CD8-positive, alpha-beta memory T cell (primary cell): Measurements from ENCODE around the gene AMBP. TPM values are rescaled to one million over a fixed set of nuclear protein-coding genes. Genes with fewer than 3 reads are reported as not detected.

ENCODE experiments used
- CTCF ChIA-PET: fragments of 350-600 bp; sonication (Branson Sonifier 250); formaldehyde crosslinking; loops from one replicate; lab custom pipeline; 2021; ENCODE audit warnings: antibody characterized with exemption; lab: Charles Lee
- POLR2A ChIA-PET: fragments of 350-600 bp; sonication (Branson Sonifier 250); formaldehyde crosslinking; loops from one replicate; lab custom pipeline; 2021; ENCODE audit warnings: antibody characterized with exemption; lab: Charles Lee
- DNase-seq, 5 donors: peaks; one replicate each; pipeline versions ENCODE4 v3.0.0 to v3.0.0-alpha.2; 2020 to 2022; ENCODE audit warnings: mixed read lengths in 1 of 5
- H3K27ac ChIP-seq: one replicate; pipeline ENCODE4 v1.7.0; 2013; ENCODE audit warnings: low read depth, mild to moderate bottlenecking, low read length, moderate library complexity
- H3K27me3 ChIP-seq: 2 replicates; pipeline ENCODE4 v1.7.0; 2013; ENCODE audit warnings: low read length, mild to moderate bottlenecking; ENCODE audit not compliant: insufficient read depth, poor library complexity, severe bottlenecking
- H3K36me3 ChIP-seq: 2 replicates; pipeline ENCODE4 v1.7.0; 2013; ENCODE audit warnings: mild to moderate bottlenecking, low read length, moderate library complexity; ENCODE audit not compliant: insufficient read depth
- H3K4me1 ChIP-seq: 2 replicates; pipeline ENCODE4 v1.7.0; 2013; ENCODE audit warnings: mild to moderate bottlenecking, low read length, moderate library complexity; ENCODE audit not compliant: insufficient read depth
- H3K4me3 ChIP-seq: 2 replicates; pipeline ENCODE4 v1.7.0; 2013; ENCODE audit warnings: mild to moderate bottlenecking, low read length
- H3K9me3 ChIP-seq: 2 replicates; pipeline ENCODE4 v1.7.0; 2013; ENCODE audit warnings: mild to moderate bottlenecking, low read length
- H3K27ac Mint-ChIP-seq, 8 donors: one replicate each; pipeline ENCODE4 v1.8.0; 2020 to 2021; ENCODE audit warnings: mixed read lengths in 8 of 8, mild to moderate bottlenecking in 6 of 8, inconsistent platforms in 3 of 8, moderate library complexity in 3 of 8
- H3K27me3 Mint-ChIP-seq, 2 donors: one replicate each; pipeline ENCODE4 v1.8.0; 2020 to 2021; ENCODE audit warnings: mixed read lengths in 2 of 2, mild to moderate bottlenecking in 1 of 2, moderate library complexity in 1 of 2
- H3K36me3 Mint-ChIP-seq, 3 donors: one replicate each; pipeline ENCODE4 v1.8.0; 2020 to 2021; ENCODE audit warnings: mixed read lengths in 3 of 3, inconsistent platforms in 1 of 3, mild to moderate bottlenecking in 1 of 3
- H3K4me1 Mint-ChIP-seq, 3 donors: one replicate each; pipeline ENCODE4 v1.8.0; 2020 to 2021; ENCODE audit warnings: mixed read lengths in 3 of 3, inconsistent platforms in 1 of 3, mild to moderate bottlenecking in 1 of 3
- H3K4me3 Mint-ChIP-seq, 7 donors: one replicate each; pipeline ENCODE4 v1.8.0; 2020 to 2021; ENCODE audit warnings: mixed read lengths in 7 of 7, mild to moderate bottlenecking in 6 of 7, moderate library complexity in 4 of 7, inconsistent platforms in 2 of 7
- H3K9me3 Mint-ChIP-seq, 5 donors: one replicate each; pipeline ENCODE4 v1.8.0; 2020 to 2022; ENCODE audit warnings: mixed read lengths in 5 of 5, mild to moderate bottlenecking in 3 of 5, moderate library complexity in 2 of 5, inconsistent platforms in 1 of 5
- polyA plus RNA-seq: library from polyadenylated mRNA; unstranded; fragments of 300-500 nt; fragmentation: Illumina TruSeq; gene quantifications from one replicate; pipeline ENCODE4 v1.2.3, GENCODE V29; 2021
- total RNA-seq, 2 experiments: library from RNA; stranded (reverse); gene quantifications; one replicate each; pipeline ENCODE4 v1.2.3, GENCODE V29; 2021

AMBP gene
- total and polyA plus RNA-seq, 3 experiments from 2014 or later = not detected

DNA sequence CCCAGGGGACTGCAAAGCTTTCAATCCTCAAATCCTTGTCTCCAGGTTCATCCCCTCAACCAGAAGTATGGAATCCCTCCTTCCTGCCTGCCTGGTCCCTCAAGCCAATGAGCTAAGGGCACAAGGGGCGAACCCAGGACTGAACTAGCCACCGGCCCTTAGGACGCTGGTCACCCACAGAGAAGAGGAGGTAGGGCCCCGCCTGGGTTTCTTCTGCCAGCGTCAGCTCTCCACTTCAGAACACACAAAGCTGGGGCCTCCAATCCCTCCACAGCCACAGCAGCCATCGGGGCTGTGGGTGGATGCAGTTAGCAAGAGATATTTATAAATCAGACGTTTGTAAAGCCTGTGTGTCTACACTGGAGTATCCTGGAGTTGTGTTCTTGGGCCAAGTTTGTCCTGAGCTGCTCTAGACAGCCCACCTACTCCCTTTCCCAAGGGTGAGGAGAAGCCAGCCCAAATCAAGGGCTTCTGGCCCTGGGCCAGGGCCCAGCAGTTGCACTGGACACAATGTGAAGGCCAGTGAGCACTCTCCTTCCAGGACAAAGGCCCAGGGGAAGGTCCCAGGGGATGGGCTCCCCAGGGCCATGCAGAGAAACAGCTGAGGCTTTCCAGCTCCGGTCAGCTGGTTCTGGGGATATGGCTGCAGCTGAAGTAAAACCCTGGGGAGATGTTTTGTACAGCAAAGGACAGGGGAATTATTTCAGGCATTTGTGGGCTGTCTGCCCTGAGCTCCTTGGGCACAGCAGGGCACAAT lies 18.9 kb downstream of the AMBP start:
- peak overlapping the region in 1 of 7 donors; percentile 61 for H3K4me3 Mint-ChIP-seq
- H3K27ac ChIP-seq = no peak overlapping the region
- H3K9me3 ChIP-seq = no peaks in the 10 kb centered on the region
- no peaks in the 10 kb centered on the region for H3K4me1 Mint-ChIP-seq
- no peaks in the 10 kb centered on the region for H3K36me3 Mint-ChIP-seq
- peaks cover 16 to 22% of the 10 kb centered on the region in 2 donors for H3K27me3 Mint-ChIP-seq
- H3K27me3 ChIP-seq = no peaks in the 10 kb centered on the region
- no peak overlapping the region for H3K4me3 ChIP-seq
- H3K36me3 ChIP-seq = no peaks in the 10 kb centered on the region
- peak overlapping the region in 1 of 8 donors; percentile 50 for H3K27ac Mint-ChIP-seq
- no peaks in the 10 kb centered on the region for H3K9me3 Mint-ChIP-seq
- ChIA-PET POLR2A (no interaction called here), CTCF (no interaction called here)
- no peaks in the 10 kb centered on the region for H3K4me1 ChIP-seq
- no peak for DNase-seq

GRCh38 chr9:114058688-114059046 lies 19.4 kb downstream of the AMBP start:
- H3K36me3 Mint-ChIP-seq = no peaks in the 10 kb centered on the region
- POLR2A ChIA-PET = no interaction called here

DNA sequence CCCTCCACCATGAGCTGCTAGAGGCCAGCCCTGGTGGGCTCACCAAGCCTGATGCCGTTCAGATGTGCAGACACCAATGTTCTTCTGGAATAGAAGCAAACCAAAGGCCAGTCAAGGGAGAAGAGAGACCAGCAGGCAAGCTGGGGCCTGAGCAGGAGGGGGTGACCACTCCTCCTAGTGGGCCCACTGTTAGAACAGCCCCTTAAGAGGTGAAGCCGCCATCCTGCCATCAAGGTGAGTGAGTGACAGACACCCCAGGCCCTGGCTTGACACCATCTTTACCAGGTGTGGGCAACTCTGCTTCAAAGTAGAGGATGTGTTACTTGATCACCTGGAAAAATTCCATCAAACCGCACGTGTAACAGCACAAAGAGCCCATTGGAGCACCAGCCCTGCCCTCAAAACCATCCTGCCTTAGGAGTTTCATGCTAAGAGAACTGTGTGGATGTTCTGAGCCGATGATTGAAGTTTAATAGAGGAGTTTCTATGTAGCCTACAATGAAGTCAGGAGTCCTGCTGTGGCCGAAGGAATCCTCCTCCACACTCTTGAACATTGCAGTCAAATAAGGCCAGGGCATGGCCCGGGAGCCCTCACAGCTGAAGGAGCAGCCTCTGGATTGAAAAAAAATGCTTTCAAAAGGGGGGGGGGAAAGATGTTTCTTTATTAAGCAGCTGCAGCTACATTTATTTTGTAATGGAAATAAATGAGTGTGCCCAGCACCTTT lies 20.8 kb downstream of the AMBP start:
- Histone ChIP-seq H3K36me3 (no peaks in the 10 kb centered on the region), H3K27ac (no peak overlapping the region), H3K4me1 (no peaks in the 10 kb centered on the region), H3K4me3 (no peak overlapping the region), H3K9me3 (no peaks in the 10 kb centered on the region), H3K27me3 (no peaks in the 10 kb centered on the region)
- H3K27ac Mint-ChIP-seq = no peak overlapping the region
- POLR2A ChIA-PET = no interaction called here
- no peaks in the 10 kb centered on the region for H3K36me3 Mint-ChIP-seq
- H3K4me1 Mint-ChIP-seq = no peaks in the 10 kb centered on the region
- DNase-seq = no peak
- peak overlapping the region in 2 of 7 donors; percentile 15 to 32 for H3K4me3 Mint-ChIP-seq
- CTCF ChIA-PET = no interaction called here
- no peaks in the 10 kb centered on the region for H3K9me3 Mint-ChIP-seq
- peaks cover 8 to 11% of the 10 kb centered on the region in 2 donors for H3K27me3 Mint-ChIP-seq

More at GRCh38 chr9:114058688-114059046, 19.4 kb downstream of the AMBP start:
- no peaks in the 10 kb centered on the region for H3K4me1 Mint-ChIP-seq
- no peak overlapping the region for H3K4me3 Mint-ChIP-seq
- CTCF ChIA-PET = no interaction called here
- no peak overlapping the region for H3K4me3 ChIP-seq
- no peak overlapping the region for H3K27ac ChIP-seq
- H3K27ac Mint-ChIP-seq = no peak overlapping the region
- no peaks in the 10 kb centered on the region for H3K9me3 ChIP-seq
- H3K9me3 Mint-ChIP-seq = no peaks in the 10 kb centered on the region
- H3K27me3 ChIP-seq = no peaks in the 10 kb centered on the region
- H3K4me1 ChIP-seq = no peaks in the 10 kb centered on the region
- H3K27me3 Mint-ChIP-seq = peaks cover 16 to 22% of the 10 kb centered on the region in 2 donors
- H3K36me3 ChIP-seq = no peaks in the 10 kb centered on the region
- DNase-seq = no peak

GRCh38 chr9:114056527-114056926 lies 21.6 kb downstream of the AMBP start:
- Histone ChIP-seq H3K27ac (no peak overlapping the region), H3K4me3 (no peak overlapping the region), H3K27me3 (no peaks in the 10 kb centered on the region), H3K9me3 (no peaks in the 10 kb centered on the region), H3K36me3 (no peaks in the 10 kb centered on the region), H3K4me1 (no peaks in the 10 kb centered on the region)
- POLR2A ChIA-PET = no interaction called here
- H3K27me3 Mint-ChIP-seq = peaks cover 1 to 7% of the 10 kb centered on the region in 2 donors
- CTCF ChIA-PET = no interaction called here
- H3K27ac Mint-ChIP-seq = peak overlapping the region in 1 of 8 donors; percentile 59
- H3K9me3 Mint-ChIP-seq = no peaks in the 10 kb centered on the region
- no peak for DNase-seq
- no peaks in the 10 kb centered on the region for H3K4me1 Mint-ChIP-seq
- no peaks in the 10 kb centered on the region for H3K36me3 Mint-ChIP-seq
- no peak overlapping the region for H3K4me3 Mint-ChIP-seq

DNA sequence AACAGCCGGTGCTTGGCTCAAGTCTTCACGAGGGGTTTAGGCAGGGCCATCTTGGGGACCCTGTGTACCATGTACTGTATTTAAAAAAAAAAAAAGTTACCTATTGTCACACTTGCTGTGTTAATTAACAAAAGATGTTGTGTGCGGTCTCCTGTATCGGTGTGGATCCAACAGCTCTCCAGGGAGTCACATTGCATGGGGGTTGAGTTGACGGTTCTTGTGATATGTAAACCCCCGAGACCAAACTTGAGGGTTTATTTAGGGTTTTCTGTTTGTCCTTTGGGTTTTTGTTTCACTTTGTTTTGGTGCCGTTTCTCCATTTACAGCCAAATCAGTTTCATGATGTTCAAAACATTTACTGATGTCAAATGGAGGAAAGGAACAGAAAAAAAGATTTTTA lies 22.2 kb downstream of the AMBP start:
- no peaks in the 10 kb centered on the region for H3K27me3 ChIP-seq
- POLR2A ChIA-PET = no interaction called here
- H3K4me1 Mint-ChIP-seq = no peaks in the 10 kb centered on the region
- H3K9me3 ChIP-seq = no peaks in the 10 kb centered on the region
- DNase-seq = no peak
- no peaks in the 10 kb centered on the region for H3K4me1 ChIP-seq
- H3K27me3 Mint-ChIP-seq = peaks cover 0 to 7% of the 10 kb centered on the region in 2 donors
- H3K36me3 ChIP-seq = no peaks in the 10 kb centered on the region
- H3K27ac ChIP-seq = no peak overlapping the region
- H3K9me3 Mint-ChIP-seq = no peaks in the 10 kb centered on the region
- no peak overlapping the region for H3K4me3 Mint-ChIP-seq
- CTCF ChIA-PET = no interaction called here
- H3K36me3 Mint-ChIP-seq = no peaks in the 10 kb centered on the region
- H3K27ac Mint-ChIP-seq = no peak overlapping the region
- no peak overlapping the region for H3K4me3 ChIP-seq

GRCh38 chr9:114055061-114055460 lies 23.0 kb downstream of the AMBP start:
- Histone ChIP-seq H3K27me3 (no peaks in the 10 kb centered on the region), H3K9me3 (no peaks in the 10 kb centered on the region), H3K4me3 (no peak overlapping the region), H3K4me1 (no peaks in the 10 kb centered on the region), H3K27ac (no peak overlapping the region), H3K36me3 (no peaks in the 10 kb centered on the region)
- DNase-seq = no peak
- ChIA-PET POLR2A (no interaction called here), CTCF (no interaction called here)
- Mint-ChIP-seq H3K27ac (no peak overlapping the region), H3K4me1 (no peaks in the 10 kb centered on the region), H3K4me3 (no peak overlapping the region), H3K27me3 (peaks cover 0 to 7% of the 10 kb centered on the region in 2 donors), H3K9me3 (no peaks in the 10 kb centered on the region), H3K36me3 (peaks cover 0 to 3% (median 0%) of the 10 kb centered on the region in 3 donors)

- DNase-seq = no peak
- ChIA-PET POLR2A (no interaction called here), CTCF (no interaction called here)
- H3K4me3 Mint-ChIP-seq = no peak overlapping the region
- Histone ChIP-seq H3K36me3 (no peaks in the 10 kb centered on the region), H3K9me3 (no peaks in the 10 kb centered on the region), H3K4me1 (no peaks in the 10 kb centered on the region), H3K4me3 (no peak overlapping the region), H3K27ac (no peak overlapping the region), H3K27me3 (no peaks in the 10 kb centered on the region)
- peaks cover 0 to 7% of the 10 kb centered on the region in 2 donors for H3K27me3 Mint-ChIP-seq
- no peaks in the 10 kb centered on the region for H3K9me3 Mint-ChIP-seq
- H3K27ac Mint-ChIP-seq = peak overlapping the region in 1 of 8 donors; percentile 54
- H3K36me3 Mint-ChIP-seq = peaks cover 0 to 6% (median 2%) of the 10 kb centered on the region in 3 donors
- H3K4me1 Mint-ChIP-seq = no peaks in the 10 kb centered on the region
Observed at GRCh38 chr9:114054191-114054690, 23.9 kb downstream of the AMBP start.
